Panc1 (cell line): ENCODE results near the gene MIOS. TPM values are rescaled to one million over a fixed set of nuclear protein-coding genes. Genes with fewer than 3 reads are reported as not detected.
A peak's percentile ranks its signal among the peaks of the same experiment; 100 is the strongest.

Experiments used
- ATAC-seq: fragments of 200-7000 bp; cut with Tn5 transposase; 2 replicates; pipeline ENCODE4 v1.9.1; 2020; ENCODE audit warnings: mild to moderate bottlenecking, moderate library complexity
- BruUV-seq: library from RNA; stranded (reverse); fragments of 400-500 nt; replicated peaks from 2 replicates; lab custom pipeline; 2021; lab: Mats Ljungman, UMichigan
- CTCF ChIA-PET: fragments of 300-600 bp; sonication (Branson Sonifier 250); formaldehyde crosslinking; loops from one replicate; lab custom pipeline; 2022; ENCODE audit warnings: antibody characterized with exemption; lab: Charles Lee
- POLR2A ChIA-PET: fragments of 300-600 bp; sonication (Branson Sonifier 250); formaldehyde crosslinking; loops from one replicate; lab custom pipeline; 2022; ENCODE audit warnings: antibody characterized with exemption; lab: Charles Lee
- DNase-seq: peaks from one replicate; pipeline ENCODE4 v3.0.0-alpha.2; 2010; ENCODE audit warnings: low read depth, low spot score
- H3K27ac ChIP-seq: 2 replicates; pipeline ENCODE4 v1.5.1; 2011; ENCODE audit warnings: mild to moderate bottlenecking, low read length, inconsistent platforms
- H3K27me3 ChIP-seq: fragments of 200-500 bp; sonication (Bioruptor generic); 2 replicates; pipeline ENCODE4 v1.6.0; 2014; ENCODE audit warnings: low read length, inconsistent platforms; ENCODE audit not compliant: control insufficient read depth, insufficient read depth
- H3K36me3 ChIP-seq: fragments of 200-500 bp; sonication (Bioruptor generic); 2 replicates; pipeline ENCODE4 v1.5.1; 2014; ENCODE audit warnings: inconsistent platforms, mild to moderate bottlenecking, low read length, moderate library complexity; ENCODE audit not compliant: control insufficient read depth, insufficient read depth
- H3K4me1 ChIP-seq: 2 replicates; pipeline ENCODE4 v1.5.1; 2011; ENCODE audit warnings: inconsistent platforms, mild to moderate bottlenecking, low read length, moderate library complexity; ENCODE audit not compliant: control insufficient read depth, insufficient read depth
- H3K4me3 ChIP-seq, 2 experiments: 2 replicates each; pipeline ENCODE4 v1.5.1; 2011 to 2012; ENCODE audit warnings: low read depth in 2 of 2, low read length in 2 of 2, mild to moderate bottlenecking in 2 of 2, inconsistent platforms in 1 of 2, moderate library complexity in 1 of 2
- H3K9me3 ChIP-seq: fragments of 200-500 bp; sonication (Bioruptor generic); 2 replicates; pipeline ENCODE4 v1.5.1; 2014; ENCODE audit warnings: low read depth, mild to moderate bottlenecking, inconsistent platforms, low read length, moderate library complexity; ENCODE audit not compliant: control insufficient read depth, insufficient read depth
- POLR2AphosphoS5 ChIP-seq: IDR thresholded peaks from 2 replicates; pipeline ENCODE4 v1.6.1; 2012; ENCODE audit warnings: mild to moderate bottlenecking, low read depth, low read length, moderate library complexity
- SIN3A ChIP-seq: IDR thresholded peaks from 2 replicates; pipeline ENCODE4 v1.6.1; 2012; ENCODE audit warnings: low read depth, mild to moderate bottlenecking, low read length, moderate library complexity, borderline replicate concordance; ENCODE audit not compliant: insufficient read depth
- TCF7L2 ChIP-seq: IDR thresholded peaks from 2 replicates; pipeline ENCODE4 v1.6.1; 2011; ENCODE audit warnings: mild to moderate bottlenecking, low read depth, low read length, inconsistent platforms
- in situ Hi-C: cut with HindIII; loops from 2 replicates; pipeline ENCODE4 v1.10.0; 2016; ENCODE audit warnings: low sequenced_read_pairs, low pct_unique_long_range_greater_than_20kb
- intact Hi-C: fragments of 100-400 bp; cut with micrococcal nuclease; formaldehyde crosslinking; loops from one replicate; pipeline ENCODE4 v1.10.0; 2022; ENCODE audit not compliant: unreplicated experiment
- total RNA-seq: library from RNA; stranded (reverse); gene quantifications from one replicate; pipeline ENCODE4 v1.2.1, GENCODE V29; 2021; ENCODE audit not compliant: unreplicated experiment
- TF ChIP-seq, protein P1 (sequence below), 2 experiments: IDR thresholded peaks; 2 replicates each; pipeline ENCODE4 v1.6.1; 2011 to 2012; ENCODE audit warnings: low read depth in 2 of 2, control low read depth in 1 of 2, low read length in 1 of 2, mild to moderate bottlenecking in 1 of 2, moderate library complexity in 1 of 2; ENCODE audit not compliant: insufficient read depth in 1 of 2
- TF ChIP-seq, protein P2 (sequence below): fragments of 450-650 bp; IDR thresholded peaks from 2 replicates; pipeline ENCODE4 v1.5.1; 2017; ENCODE audit warnings: mild to moderate bottlenecking

Gene MIOS
- total RNA-seq, 1 experiment from 2014 or later: 40.8 TPM

DNA sequence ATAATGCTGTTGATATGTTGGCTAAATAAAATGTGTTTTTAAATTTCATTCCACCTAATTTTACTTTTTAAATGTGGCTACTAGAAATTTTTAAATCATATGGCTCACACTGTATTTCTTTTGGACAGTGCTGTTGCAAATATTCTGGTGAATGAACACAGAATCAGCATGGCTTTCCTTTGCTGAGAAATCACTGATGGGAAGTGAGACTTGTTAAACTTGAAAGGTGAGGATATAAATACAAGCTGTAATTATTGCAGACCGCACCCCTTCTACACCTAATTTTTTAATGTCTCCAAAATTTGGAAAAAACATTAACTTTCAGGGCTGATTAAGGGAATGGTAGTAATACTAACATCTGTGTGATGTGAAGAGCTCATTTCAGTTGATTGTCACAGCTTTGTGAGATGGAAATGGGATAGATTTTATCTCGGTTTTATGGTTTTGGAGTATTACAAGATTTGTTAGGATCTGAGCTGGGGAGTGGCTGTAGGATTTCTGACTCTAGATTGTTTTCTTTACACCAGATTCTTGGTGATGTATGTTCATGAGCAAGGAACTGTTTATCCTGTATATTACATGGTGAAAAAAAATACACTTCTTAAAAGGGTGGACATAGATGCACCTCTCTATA, 1.3 kb downstream of the MIOS start:
- DNase-seq (no peak), ATAC-seq (no peak)
- intact Hi-C loops: no loop called here
- H3K27ac ChIP-seq: peak overlapping the region; percentile 93
- H3K27me3 ChIP-seq: no peaks in the 10 kb centered on the region
- in situ Hi-C loops: no loop called here
- ChIA-PET CTCF (interaction anchor here (0.5 kb wide), 1 partner anchor 248 kb away, joined by 3 read pairs; no protein-coding TSS in a partner anchor), POLR2A (no interaction called here)
- BruUV-seq: TSS peak; percentile 74
- TF ChIP-seq, protein P1, sequence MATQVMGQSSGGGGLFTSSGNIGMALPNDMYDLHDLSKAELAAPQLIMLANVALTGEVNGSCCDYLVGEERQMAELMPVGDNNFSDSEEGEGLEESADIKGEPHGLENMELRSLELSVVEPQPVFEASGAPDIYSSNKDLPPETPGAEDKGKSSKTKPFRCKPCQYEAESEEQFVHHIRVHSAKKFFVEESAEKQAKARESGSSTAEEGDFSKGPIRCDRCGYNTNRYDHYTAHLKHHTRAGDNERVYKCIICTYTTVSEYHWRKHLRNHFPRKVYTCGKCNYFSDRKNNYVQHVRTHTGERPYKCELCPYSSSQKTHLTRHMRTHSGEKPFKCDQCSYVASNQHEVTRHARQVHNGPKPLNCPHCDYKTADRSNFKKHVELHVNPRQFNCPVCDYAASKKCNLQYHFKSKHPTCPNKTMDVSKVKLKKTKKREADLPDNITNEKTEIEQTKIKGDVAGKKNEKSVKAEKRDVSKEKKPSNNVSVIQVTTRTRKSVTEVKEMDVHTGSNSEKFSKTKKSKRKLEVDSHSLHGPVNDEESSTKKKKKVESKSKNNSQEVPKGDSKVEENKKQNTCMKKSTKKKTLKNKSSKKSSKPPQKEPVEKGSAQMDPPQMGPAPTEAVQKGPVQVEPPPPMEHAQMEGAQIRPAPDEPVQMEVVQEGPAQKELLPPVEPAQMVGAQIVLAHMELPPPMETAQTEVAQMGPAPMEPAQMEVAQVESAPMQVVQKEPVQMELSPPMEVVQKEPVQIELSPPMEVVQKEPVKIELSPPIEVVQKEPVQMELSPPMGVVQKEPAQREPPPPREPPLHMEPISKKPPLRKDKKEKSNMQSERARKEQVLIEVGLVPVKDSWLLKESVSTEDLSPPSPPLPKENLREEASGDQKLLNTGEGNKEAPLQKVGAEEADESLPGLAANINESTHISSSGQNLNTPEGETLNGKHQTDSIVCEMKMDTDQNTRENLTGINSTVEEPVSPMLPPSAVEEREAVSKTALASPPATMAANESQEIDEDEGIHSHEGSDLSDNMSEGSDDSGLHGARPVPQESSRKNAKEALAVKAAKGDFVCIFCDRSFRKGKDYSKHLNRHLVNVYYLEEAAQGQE (IDR thresholded peaks at IDR 0.05; ENCODE audit: insufficient read depth in 1 of 2, low read depth in 2 of 2, low read length in 1 of 2): no peak
- no peak for TF ChIP-seq TCF7L2
- H3K4me1 ChIP-seq: peaks cover 20% of the 10 kb centered on the region
- peak overlapping the region; percentile 67 to 69 for H3K4me3 ChIP-seq
- H3K9me3 ChIP-seq: no peaks in the 10 kb centered on the region
- peaks cover 3% of the 10 kb centered on the region; the same call in 1 of the 2 replicates for H3K36me3 ChIP-seq

DNA sequence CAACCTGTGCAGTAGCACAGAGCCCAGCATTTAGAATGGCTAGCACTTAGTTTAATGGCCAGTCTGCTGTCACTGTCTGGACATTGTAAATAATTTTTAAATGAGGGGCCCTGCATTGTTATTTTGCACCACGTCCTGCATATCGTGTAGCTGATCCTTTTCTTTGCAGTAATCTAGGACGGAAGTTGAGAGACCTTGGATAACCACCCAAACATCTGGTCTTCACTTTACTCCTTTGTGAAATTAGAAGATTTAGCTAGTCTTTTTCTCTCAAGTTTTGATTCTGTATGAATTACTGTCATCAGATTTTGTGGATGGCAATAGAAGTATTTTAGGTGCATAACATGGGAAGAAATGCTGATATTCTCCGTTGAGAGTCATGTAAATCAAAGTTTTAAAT, 1.9 kb downstream of the MIOS start:
- H3K4me1 ChIP-seq: peaks cover 20% of the 10 kb centered on the region
- no peaks in the 10 kb centered on the region for H3K9me3 ChIP-seq
- BruUV-seq: no TSS peak
- CTCF ChIA-PET: no interaction called here
- intact Hi-C loops (no loop called here), in situ Hi-C loops (no loop called here)
- DNase-seq (no peak), ATAC-seq (no peak)
- no peaks in the 10 kb centered on the region for H3K27me3 ChIP-seq
- H3K36me3 ChIP-seq: peaks cover 4% of the 10 kb centered on the region; the same call in 1 of the 2 replicates
- H3K4me3 ChIP-seq: peak overlapping the region; percentile 67 to 69; a peak in 3 of 4 replicates
- peak overlapping the region; percentile 93 for H3K27ac ChIP-seq
- POLR2A ChIA-PET: no interaction called here
- TF ChIP-seq SIN3A (no peak), TCF7L2 (no peak), POLR2AphosphoS5 (no peak)
- TF ChIP-seq, protein P1 (IDR thresholded peaks at IDR 0.05; ENCODE audit: insufficient read depth in 1 of 2, low read depth in 2 of 2, low read length in 1 of 2): no peak
- TF ChIP-seq, protein P2, sequence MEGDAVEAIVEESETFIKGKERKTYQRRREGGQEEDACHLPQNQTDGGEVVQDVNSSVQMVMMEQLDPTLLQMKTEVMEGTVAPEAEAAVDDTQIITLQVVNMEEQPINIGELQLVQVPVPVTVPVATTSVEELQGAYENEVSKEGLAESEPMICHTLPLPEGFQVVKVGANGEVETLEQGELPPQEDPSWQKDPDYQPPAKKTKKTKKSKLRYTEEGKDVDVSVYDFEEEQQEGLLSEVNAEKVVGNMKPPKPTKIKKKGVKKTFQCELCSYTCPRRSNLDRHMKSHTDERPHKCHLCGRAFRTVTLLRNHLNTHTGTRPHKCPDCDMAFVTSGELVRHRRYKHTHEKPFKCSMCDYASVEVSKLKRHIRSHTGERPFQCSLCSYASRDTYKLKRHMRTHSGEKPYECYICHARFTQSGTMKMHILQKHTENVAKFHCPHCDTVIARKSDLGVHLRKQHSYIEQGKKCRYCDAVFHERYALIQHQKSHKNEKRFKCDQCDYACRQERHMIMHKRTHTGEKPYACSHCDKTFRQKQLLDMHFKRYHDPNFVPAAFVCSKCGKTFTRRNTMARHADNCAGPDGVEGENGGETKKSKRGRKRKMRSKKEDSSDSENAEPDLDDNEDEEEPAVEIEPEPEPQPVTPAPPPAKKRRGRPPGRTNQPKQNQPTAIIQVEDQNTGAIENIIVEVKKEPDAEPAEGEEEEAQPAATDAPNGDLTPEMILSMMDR: no peak
